GM21717 (cell line): ENCODE data around the gene FASTKD2.

ENCODE experiments used
- ATAC-seq: cut with Tn5 transposase; IDR thresholded peaks from one replicate; pipeline ENCODE4 v1.9.1; 2021; ENCODE audit warnings: mild to moderate bottlenecking, moderate library complexity; ENCODE audit not compliant: unreplicated experiment

The FASTKD2 gene

GRCh38 chr2:206833291-206833690, 67.9 kb downstream of the FASTKD2 start:
- no peak for ATAC-seq

- no peak for ATAC-seq
Measured at GRCh38 chr2:206836722-206837121, 71.3 kb downstream of the FASTKD2 start.

- ATAC-seq, result no peak
Measured at GRCh38 chr2:206837775-206838174, 72.4 kb downstream of the FASTKD2 start.

GRCh38 chr2:206838690-206839089, 73.3 kb downstream of the FASTKD2 start:
- ATAC-seq, result no peak

DNA sequence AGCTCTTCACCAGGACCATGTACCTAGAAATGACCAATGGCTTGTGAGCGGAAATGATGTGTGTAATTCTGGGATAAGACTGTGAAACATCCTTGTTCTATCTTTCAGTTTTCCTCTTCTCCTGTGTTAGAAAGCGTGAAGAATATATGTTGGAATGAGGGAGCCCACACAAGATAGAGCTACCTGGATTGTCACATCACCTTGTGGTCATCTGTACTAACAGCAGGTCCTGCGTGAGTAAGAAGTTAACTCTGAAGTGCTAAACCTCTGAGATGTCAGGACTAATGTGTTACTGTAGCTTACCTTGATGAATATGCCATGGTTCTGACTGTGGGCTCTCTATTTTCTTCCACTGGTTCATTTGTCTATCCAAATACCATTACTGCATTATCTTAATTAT, 75.6 kb downstream of the FASTKD2 start:
- no peak for ATAC-seq
